Trophoblast cell (in vitro differentiated cells and primary cell): ENCODE data around the gene RASSF8.

Experiments used
- DNase-seq, 2 donors: peaks; one replicate each; pipeline ENCODE4 v3.0.0-alpha.2; 2016
- H2AFZ ChIP-seq: 2 replicates; pipeline ENCODE4 v1.6.1; 2013; ENCODE audit warnings: low read length, moderate library complexity, mild to moderate bottlenecking; ENCODE audit not compliant: insufficient read depth, poor library complexity
- H2AK5ac ChIP-seq: 2 replicates; pipeline ENCODE4 v1.6.1; 2013; ENCODE audit warnings: mild to moderate bottlenecking, low read length
- H2BK120ac ChIP-seq: 2 replicates; pipeline ENCODE4 v1.6.1; 2013; ENCODE audit warnings: low read length, mild to moderate bottlenecking, moderate library complexity; ENCODE audit not compliant: insufficient read depth, poor library complexity
- H2BK12ac ChIP-seq: 2 replicates; pipeline ENCODE4 v1.6.1; 2013; ENCODE audit warnings: mild to moderate bottlenecking, low read length, moderate library complexity
- H2BK5ac ChIP-seq: 2 replicates; pipeline ENCODE4 v1.6.1; 2013; ENCODE audit warnings: low read length, low read depth, moderate library complexity, mild to moderate bottlenecking; ENCODE audit not compliant: poor library complexity
- H3K14ac ChIP-seq: 2 replicates; pipeline ENCODE4 v1.6.1; 2013; ENCODE audit warnings: mild to moderate bottlenecking, low read length
- H3K18ac ChIP-seq: 2 replicates; pipeline ENCODE4 v1.6.1; 2013; ENCODE audit warnings: mild to moderate bottlenecking, low read length
- H3K23ac ChIP-seq: 2 replicates; pipeline ENCODE4 v1.6.1; 2013; ENCODE audit warnings: low read length
- H3K27ac ChIP-seq: 2 replicates; pipeline ENCODE4 v1.5.1; 2013; ENCODE audit warnings: low read depth, mild to moderate bottlenecking, inconsistent platforms, low read length, moderate library complexity
- H3K27me3 ChIP-seq: 2 replicates; pipeline ENCODE4 v1.6.1; 2013; ENCODE audit warnings: inconsistent platforms, mild to moderate bottlenecking, low read length, moderate library complexity; ENCODE audit not compliant: insufficient read depth
- H3K36me3 ChIP-seq, 2 experiments: 1 replicate in 1 of 2; 2 replicates in 1 of 2; pipeline ENCODE4 v1.6.1; 2013; ENCODE audit warnings: low read length in 2 of 2, mild to moderate bottlenecking in 2 of 2, moderate library complexity in 1 of 2; ENCODE audit not compliant: insufficient read depth in 2 of 2, control insufficient read depth in 1 of 2
- H3K4ac ChIP-seq: 2 replicates; pipeline ENCODE4 v1.6.1; 2013; ENCODE audit warnings: low read depth, mild to moderate bottlenecking, low read length, moderate library complexity
- H3K4me1 ChIP-seq, 2 experiments: 1 replicate in 1 of 2; 2 replicates in 1 of 2; pipeline ENCODE4 v1.6.1; 2013; ENCODE audit warnings: low read length in 2 of 2, mild to moderate bottlenecking in 2 of 2, moderate library complexity in 1 of 2; ENCODE audit not compliant: insufficient read depth in 2 of 2, control insufficient read depth in 1 of 2
- H3K4me2 ChIP-seq: 2 replicates; pipeline ENCODE4 v1.6.1; 2013; ENCODE audit warnings: inconsistent platforms, mild to moderate bottlenecking, low read length, moderate library complexity
- H3K4me3 ChIP-seq: 2 replicates; pipeline ENCODE4 v1.5.1; 2013; ENCODE audit warnings: mild to moderate bottlenecking, low read depth, low read length, inconsistent platforms
- H3K79me1 ChIP-seq: one replicate; pipeline ENCODE4 v1.6.1; 2013; ENCODE audit warnings: low read length
- H3K79me2 ChIP-seq: 2 replicates; pipeline ENCODE4 v1.6.1; 2013; ENCODE audit warnings: low read length, mild to moderate bottlenecking; ENCODE audit not compliant: control insufficient read depth, insufficient read depth, poor library complexity
- H3K9ac ChIP-seq: 2 replicates; pipeline ENCODE4 v1.6.1; 2013; ENCODE audit warnings: mild to moderate bottlenecking, low read length
- H3K9me3 ChIP-seq: 2 replicates; pipeline ENCODE4 v1.6.1; 2013; ENCODE audit warnings: low read depth, mild to moderate bottlenecking, control low read depth, inconsistent platforms, low read length; ENCODE audit not compliant: insufficient read depth
- H4K12ac ChIP-seq: 2 replicates; pipeline ENCODE4 v1.6.1; 2013; ENCODE audit warnings: low read depth, mild to moderate bottlenecking, low read length, moderate library complexity
- H4K8ac ChIP-seq: 2 replicates; pipeline ENCODE4 v1.6.1; 2013; ENCODE audit warnings: low read depth, mild to moderate bottlenecking, low read length, moderate library complexity
- H4K91ac ChIP-seq: one replicate; pipeline ENCODE4 v1.6.1; 2013; ENCODE audit warnings: low read depth, mild to moderate bottlenecking, low read length, moderate library complexity
- WGBS: extraction: QIAGEN DNeasy Blood & Tissue Kit; methylation state at CpG from one replicate; pipeline ENCODE4 v1.1.7; 2013; ENCODE audit warnings: missing lambda C conversion rate; ENCODE audit not compliant: insufficient read length, insufficient coverage; ENCODE audit errors: extremely low coverage; 5-methylcytosine and 5-hydroxymethylcytosine counted together

RASSF8 gene

GRCh38 chr12:25960961-25961360 is 2.5 kb downstream of the RASSF8 start:
- H3K18ac ChIP-seq, result no peak overlapping the region
- H3K79me2 ChIP-seq, result peaks cover 9% of the 10 kb centered on the region
- H3K9ac ChIP-seq, result no peak overlapping the region
- no peaks in the 10 kb centered on the region for H3K9me3 ChIP-seq
- H3K4ac ChIP-seq, result no peak overlapping the region
- H3K4me2 ChIP-seq, result no peak overlapping the region
- no peak overlapping the region for H2BK120ac ChIP-seq
- H2BK5ac ChIP-seq, result no peak overlapping the region
- H3K14ac ChIP-seq, result no peak overlapping the region
- no peak overlapping the region for H2AK5ac ChIP-seq
- H4K12ac ChIP-seq, result no peak overlapping the region
- no peak overlapping the region for H3K27ac ChIP-seq
- peaks cover 12% of the 10 kb centered on the region for H3K79me1 ChIP-seq
- H3K4me1 ChIP-seq, result no peaks in the 10 kb centered on the region
- no peak overlapping the region for H2AFZ ChIP-seq
- peaks cover 0 to 2% of the 10 kb centered on the region in 2 experiments for H3K36me3 ChIP-seq
- no peak overlapping the region for H2BK12ac ChIP-seq
- H3K27me3 ChIP-seq, result no peaks in the 10 kb centered on the region
- no peak overlapping the region for H4K8ac ChIP-seq
- no peak overlapping the region for H4K91ac ChIP-seq
- H3K4me3 ChIP-seq, result no peak overlapping the region
- no CpG with 5 or more reads among the region's 4 CpGs for WGBS
- DNase-seq, result no peak
- no peak overlapping the region for H3K23ac ChIP-seq

DNA sequence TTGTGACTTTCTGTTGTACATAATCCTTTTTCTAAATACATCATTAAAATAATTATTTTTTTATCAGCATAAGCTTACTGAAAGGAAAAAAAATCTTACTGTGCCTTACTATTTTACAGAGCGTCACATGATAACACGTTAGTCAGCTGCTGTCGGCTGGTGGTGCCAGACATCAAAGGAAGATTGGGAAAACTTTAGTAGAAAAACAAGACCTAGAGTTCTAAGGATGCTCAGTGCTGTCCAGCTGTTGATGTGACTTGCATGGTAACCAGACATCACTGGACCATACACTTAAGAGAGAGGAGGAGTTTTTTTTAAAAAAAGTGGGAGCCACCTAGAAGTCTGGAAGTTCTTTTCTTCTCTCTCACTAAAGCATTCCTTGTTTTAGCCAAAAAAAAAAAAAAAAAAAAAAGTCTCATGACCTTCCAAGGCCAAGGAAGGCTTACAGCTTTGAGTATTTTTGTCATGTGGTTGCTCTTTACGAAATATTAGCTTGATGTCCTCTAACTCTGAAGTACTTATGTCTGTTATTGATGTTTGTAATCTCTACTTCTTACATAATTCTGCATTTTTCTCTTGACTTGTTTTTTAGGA is 4.5 kb downstream of the RASSF8 start:
- no peak for DNase-seq
- no CpG with 5 or more reads among the region's 4 CpGs for WGBS
- peaks cover 13% of the 10 kb centered on the region for H3K79me2 ChIP-seq
- H3K27ac ChIP-seq, result no peak overlapping the region
- no peak overlapping the region for H2AFZ ChIP-seq
- peaks cover 2 to 3% of the 10 kb centered on the region in 2 experiments for H3K4me1 ChIP-seq
- H4K8ac ChIP-seq, result no peak overlapping the region
- no peak overlapping the region for H2AK5ac ChIP-seq
- H3K4me3 ChIP-seq, result no peak overlapping the region
- H2BK12ac ChIP-seq, result no peak overlapping the region
- H2BK120ac ChIP-seq, result no peak overlapping the region
- no peak overlapping the region for H3K18ac ChIP-seq
- no peak overlapping the region for H3K23ac ChIP-seq
- peaks cover 0 to 2% of the 10 kb centered on the region in 2 experiments for H3K36me3 ChIP-seq
- peak overlapping the region; percentile 40 for H3K4ac ChIP-seq
- H3K79me1 ChIP-seq, result peaks cover 9% of the 10 kb centered on the region
- no peak overlapping the region for H3K14ac ChIP-seq
- H4K12ac ChIP-seq, result no peak overlapping the region
- H3K9me3 ChIP-seq, result no peaks in the 10 kb centered on the region
- no peak overlapping the region for H2BK5ac ChIP-seq
- no peak overlapping the region for H3K9ac ChIP-seq
- no peaks in the 10 kb centered on the region for H3K27me3 ChIP-seq
- no peak overlapping the region for H3K4me2 ChIP-seq
- no peak overlapping the region for H4K91ac ChIP-seq

GRCh38 chr12:25965682-25966081 is 7.2 kb downstream of the RASSF8 start:
- H3K79me1 ChIP-seq, result no peaks in the 10 kb centered on the region
- no peak overlapping the region for H4K91ac ChIP-seq
- no peaks in the 10 kb centered on the region for H3K27me3 ChIP-seq
- H3K14ac ChIP-seq, result no peak overlapping the region
- H3K4me3 ChIP-seq, result no peak overlapping the region
- H2BK5ac ChIP-seq, result no peak overlapping the region
- DNase-seq, result no peak
- H3K9ac ChIP-seq, result no peak overlapping the region
- H3K4me1 ChIP-seq, result peaks cover 2 to 5% of the 10 kb centered on the region in 2 experiments
- no peak overlapping the region for H3K18ac ChIP-seq
- no peak overlapping the region for H2AK5ac ChIP-seq
- no peak overlapping the region for H3K23ac ChIP-seq
- peaks cover 10% of the 10 kb centered on the region for H3K79me2 ChIP-seq
- no peak overlapping the region for H3K27ac ChIP-seq
- 100% methylated on average over 1 of the region's 1 CpG for WGBS
- no peak overlapping the region for H2BK120ac ChIP-seq
- peaks cover 0 to 2% of the 10 kb centered on the region in 2 experiments for H3K36me3 ChIP-seq
- no peak overlapping the region for H2AFZ ChIP-seq
- no peak overlapping the region for H4K8ac ChIP-seq
- no peak overlapping the region for H2BK12ac ChIP-seq
- H4K12ac ChIP-seq, result no peak overlapping the region
- no peak overlapping the region for H3K4me2 ChIP-seq
- no peaks in the 10 kb centered on the region for H3K9me3 ChIP-seq
- peak overlapping the region; percentile 84 for H3K4ac ChIP-seq

DNA sequence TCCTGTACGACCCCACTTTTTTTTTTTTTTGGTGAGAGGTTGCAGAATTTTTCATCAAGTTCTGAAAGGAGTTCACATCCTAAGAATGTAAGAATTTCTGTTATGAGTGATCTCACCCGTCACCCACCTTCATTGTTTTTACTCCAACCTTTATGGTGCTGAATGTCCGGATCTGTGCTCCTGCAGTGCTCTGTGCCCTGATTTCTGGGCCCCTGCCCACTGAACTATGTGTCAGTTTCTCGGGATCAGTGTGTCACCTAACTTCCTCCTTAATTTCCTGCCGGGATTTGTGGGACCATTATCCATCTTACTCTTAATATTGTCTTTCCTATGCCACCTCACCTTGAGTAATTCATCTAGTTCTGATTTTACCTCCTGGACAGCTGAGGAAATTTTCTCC is 11.6 kb downstream of the RASSF8 start:
- Histone ChIP-seq H4K91ac (no peak overlapping the region), H3K9me3 (no peaks in the 10 kb centered on the region), H3K4me1 (peaks cover 2 to 5% of the 10 kb centered on the region in 2 experiments), H3K79me1 (no peaks in the 10 kb centered on the region), H3K4ac (no peak overlapping the region), H2AK5ac (no peak overlapping the region), H3K4me2 (no peak overlapping the region), H2BK12ac (no peak overlapping the region), H3K23ac (no peak overlapping the region), H3K14ac (no peak overlapping the region), H2AFZ (no peak overlapping the region), H3K9ac (no peak overlapping the region), H3K27me3 (no peaks in the 10 kb centered on the region), H4K12ac (no peak overlapping the region), H3K27ac (no peak overlapping the region), H2BK5ac (no peak overlapping the region), H3K4me3 (no peak overlapping the region), H4K8ac (no peak overlapping the region), H3K18ac (no peak overlapping the region), H3K79me2 (peaks cover 10% of the 10 kb centered on the region), H3K36me3 (no peaks in the 10 kb centered on the region), H2BK120ac (no peak overlapping the region)
- WGBS, result no CpG with 5 or more reads among the region's 5 CpGs
- no peak for DNase-seq
